Measurements from ENCODE around the gene BTBD6.

The BTBD6 gene

DNA sequence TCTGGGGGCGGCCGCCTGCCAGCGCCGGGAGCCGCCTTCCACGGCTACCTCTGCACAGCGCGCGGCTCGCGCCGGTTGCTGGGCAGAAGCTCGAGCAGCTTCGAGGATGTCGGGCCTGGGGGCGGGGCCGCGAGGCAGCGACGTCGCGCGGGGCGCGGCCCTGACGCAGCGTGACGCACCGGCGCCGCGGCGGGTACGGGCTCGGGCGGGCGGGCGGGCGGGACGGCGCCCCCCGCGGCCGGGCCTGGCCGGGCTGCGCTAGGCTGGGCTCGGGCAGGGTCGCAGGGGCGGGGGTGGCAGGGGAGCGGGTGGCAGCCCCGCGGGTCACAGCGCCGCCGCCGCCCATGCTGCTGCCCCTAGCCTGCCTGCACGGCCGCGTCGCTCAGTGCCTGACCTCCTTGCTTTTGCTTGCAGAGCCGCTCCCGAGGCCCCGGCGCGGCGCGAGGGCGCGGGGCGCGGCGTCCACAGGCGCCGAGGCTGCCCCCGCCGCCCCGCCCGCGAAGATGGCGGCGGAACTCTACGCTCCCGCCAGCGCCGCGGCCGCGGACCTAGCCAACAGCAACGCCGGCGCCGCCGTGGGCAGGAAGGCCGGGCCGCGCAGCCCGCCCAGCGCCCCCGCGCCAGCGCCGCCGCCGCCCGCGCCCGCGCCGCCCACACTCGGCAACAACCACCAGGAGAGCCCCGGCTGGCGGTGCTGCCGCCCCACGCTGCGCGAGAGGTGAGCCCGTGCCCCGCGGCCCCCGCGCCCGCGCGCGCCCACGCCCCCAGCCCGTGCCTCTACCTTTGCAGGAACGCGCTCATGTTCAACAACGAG lies at the start of gene BTBD6:
TSS of gene BTBD6 (plus strand) at position 166 of the 814 bp plus-strand sequence. CDS start at position 345, 179 bp downstream.
- peak; percentile 95 for DNase-seq

GRCh38 chr14:105198588-105198987 lies 49.7 kb upstream of the BTBD6 start:
- no peak for DNase-seq

GRCh38 chr14:105199093-105199492 lies 49.2 kb upstream of the BTBD6 start:
- DNase-seq = no peak

DNA sequence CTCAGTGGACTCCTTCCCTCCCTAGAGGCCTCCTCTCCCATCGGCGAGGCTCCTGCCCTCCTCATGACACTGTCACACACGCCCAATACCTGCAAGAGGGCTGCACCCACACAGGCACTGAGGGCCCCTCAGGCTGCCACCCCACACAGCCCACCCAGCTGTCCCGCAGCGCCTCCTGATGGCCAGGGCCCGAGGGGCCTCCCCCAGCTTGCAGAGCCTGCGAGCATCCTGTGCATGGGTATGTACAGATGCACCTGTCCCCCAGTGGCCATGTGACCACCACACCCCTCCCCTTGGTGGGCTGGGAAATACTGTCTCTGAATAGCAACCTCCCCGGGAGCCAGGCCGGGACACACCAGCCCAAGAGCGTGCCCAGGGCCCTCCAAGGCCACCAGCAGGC lies 48.3 kb upstream of the BTBD6 start:
- DNase-seq = no peak

DNA sequence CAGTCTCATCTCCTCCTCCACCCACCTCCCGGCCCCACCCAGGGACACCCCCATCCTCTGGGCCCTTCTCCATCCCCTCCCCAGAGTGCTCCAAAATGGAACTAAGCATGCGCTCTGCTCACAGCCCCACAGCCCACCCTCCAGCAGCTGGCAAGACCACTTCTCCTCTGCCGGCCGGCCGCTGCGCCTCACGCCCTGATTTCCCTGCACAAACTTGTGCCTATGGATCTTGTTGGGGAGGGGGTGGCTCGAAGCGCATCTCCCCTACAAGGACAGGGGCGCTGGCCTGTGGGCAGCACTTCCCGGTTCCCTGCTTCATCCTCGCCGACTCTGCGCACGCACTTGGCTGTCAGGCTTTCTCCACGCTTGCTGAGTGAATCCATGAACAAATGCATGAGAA lies 47.7 kb upstream of the BTBD6 start:
- no peak for DNase-seq

GRCh38 chr14:105201156-105201924 lies 47.0 kb upstream of the BTBD6 start:
- no peak for DNase-seq

DNA sequence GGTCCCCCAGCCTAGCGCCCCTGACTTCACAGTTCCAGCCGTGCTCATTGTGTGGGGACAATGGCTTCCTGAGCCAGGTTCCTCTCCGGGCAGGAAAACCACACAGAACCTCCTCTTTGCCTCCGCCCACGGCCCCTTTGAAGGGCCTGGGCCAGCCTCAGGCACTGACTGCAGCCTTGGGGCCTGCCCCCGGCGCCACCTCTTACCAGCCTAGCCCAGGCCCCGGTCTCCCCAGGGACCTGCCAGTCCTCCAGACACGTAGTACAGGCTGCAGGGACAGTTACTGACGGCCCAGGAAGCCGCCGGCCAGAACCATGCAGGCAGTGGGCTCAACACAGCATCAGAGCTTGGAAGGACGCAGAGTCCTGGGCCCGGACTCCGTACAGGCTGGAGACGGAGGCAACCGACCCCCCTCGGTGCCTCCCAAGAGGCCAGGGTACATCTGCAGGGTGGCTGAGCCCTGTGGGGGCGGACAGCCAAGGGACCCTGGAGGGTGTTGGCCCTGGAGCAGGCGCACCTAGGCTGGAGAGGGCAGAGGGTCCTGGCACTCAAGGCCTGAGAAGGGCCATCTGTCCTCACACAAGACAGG lies 46.3 kb upstream of the BTBD6 start:
- no peak for DNase-seq

DNA sequence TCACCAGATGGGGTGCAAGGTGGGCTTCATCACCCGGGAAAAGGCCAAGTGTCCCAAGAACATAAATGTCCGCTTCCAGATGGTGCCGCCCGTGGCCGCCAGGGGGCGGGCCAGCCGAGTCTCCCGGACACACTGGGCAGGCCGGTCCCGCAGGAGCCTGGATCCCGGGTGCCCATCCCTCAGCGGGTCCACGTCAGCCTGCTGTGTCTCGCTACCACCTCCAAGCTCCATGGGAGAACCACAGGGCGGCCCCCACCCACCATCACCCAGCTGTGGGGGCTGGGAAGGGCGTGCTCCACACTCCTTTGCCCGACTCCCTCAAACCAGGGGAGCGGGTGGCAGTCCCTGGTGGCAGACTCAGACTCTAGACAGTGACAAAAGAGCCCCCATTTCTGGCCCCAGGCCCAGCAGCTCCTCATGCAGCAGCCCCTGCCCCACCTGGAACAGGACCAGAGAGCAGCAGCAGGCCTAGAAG lies 45.2 kb upstream of the BTBD6 start:
- DNase-seq = peak; percentile 65

DNA sequence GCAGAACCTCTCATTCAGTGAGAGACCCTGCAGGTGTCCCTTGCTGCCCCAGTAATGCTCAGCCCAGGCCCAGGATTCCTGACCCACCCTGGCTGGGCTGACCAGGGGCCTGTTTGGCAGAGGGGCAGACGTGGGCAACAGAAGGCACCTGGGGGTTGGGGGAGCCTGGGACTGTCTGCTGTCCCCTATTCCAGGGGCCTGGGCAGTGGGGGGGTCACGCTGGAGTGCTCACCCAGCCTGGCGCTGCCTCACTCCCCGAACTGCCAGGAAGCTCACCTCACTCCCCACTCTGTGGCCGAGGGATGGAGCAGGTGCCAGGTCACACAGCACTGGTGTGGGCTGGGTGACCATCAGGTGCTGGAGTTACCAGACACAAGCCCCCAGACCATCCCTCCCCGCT lies 44.6 kb upstream of the BTBD6 start:
- no peak for DNase-seq

- no peak for DNase-seq
Measured at GRCh38 chr14:105204206-105204930, 44.0 kb upstream of the BTBD6 start.

- DNase-seq = no peak
Measured at GRCh38 chr14:105204931-105205672, 43.2 kb upstream of the BTBD6 start.

DNA sequence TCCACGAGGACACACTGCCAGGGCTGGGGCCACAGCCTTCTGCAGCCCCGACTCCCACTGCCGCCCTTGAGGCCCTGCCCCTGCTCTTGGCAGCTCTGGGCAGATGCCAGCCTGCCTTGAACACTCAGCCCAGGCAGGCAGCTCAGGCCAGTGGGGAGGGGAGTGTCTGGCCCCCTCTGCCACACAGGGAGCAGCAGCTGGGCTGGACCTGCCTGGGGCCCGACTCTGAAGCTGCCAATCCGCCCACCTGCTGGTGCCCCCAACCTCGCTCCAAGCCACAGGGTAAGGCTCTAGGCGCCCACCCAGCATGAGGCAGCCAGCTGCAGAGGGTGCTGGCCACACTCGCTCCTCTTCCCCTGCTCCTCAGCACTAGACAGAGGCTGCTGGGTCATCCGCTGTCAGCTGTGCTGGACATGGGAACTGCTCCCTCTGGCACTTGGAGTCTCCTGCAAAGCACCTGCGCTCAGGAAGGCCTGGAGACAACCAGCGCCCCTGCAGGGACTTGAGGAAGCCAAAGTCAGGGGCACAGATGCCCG lies 42.6 kb upstream of the BTBD6 start:
- peak; percentile 81 for DNase-seq

GRCh38 chr14:105206873-105207272 lies 41.5 kb upstream of the BTBD6 start:
- DNase-seq = peak; percentile 17

DNA sequence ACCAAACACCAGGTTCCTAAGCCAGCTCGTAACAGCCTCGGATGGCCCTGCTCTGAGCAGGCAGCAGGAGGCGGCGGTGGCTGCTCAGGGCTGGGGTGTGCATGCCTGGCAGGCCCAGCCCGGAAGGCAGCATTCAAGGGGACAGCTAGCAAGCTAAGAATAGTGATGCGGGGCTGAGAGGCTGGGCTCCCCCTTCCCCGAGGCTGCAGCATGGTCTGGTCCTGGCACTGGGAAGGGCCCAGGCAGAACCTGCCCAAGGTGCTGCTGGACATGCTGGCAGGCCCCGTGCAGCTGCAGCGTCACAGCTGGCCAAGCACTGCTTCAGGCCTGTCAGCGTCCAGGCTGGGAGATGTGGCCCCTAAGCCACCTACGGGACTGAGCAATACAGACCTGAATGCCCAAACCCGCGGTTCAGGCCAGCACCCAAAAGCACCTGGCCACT lies 40.9 kb upstream of the BTBD6 start:
- DNase-seq = peak; percentile 16

DNA sequence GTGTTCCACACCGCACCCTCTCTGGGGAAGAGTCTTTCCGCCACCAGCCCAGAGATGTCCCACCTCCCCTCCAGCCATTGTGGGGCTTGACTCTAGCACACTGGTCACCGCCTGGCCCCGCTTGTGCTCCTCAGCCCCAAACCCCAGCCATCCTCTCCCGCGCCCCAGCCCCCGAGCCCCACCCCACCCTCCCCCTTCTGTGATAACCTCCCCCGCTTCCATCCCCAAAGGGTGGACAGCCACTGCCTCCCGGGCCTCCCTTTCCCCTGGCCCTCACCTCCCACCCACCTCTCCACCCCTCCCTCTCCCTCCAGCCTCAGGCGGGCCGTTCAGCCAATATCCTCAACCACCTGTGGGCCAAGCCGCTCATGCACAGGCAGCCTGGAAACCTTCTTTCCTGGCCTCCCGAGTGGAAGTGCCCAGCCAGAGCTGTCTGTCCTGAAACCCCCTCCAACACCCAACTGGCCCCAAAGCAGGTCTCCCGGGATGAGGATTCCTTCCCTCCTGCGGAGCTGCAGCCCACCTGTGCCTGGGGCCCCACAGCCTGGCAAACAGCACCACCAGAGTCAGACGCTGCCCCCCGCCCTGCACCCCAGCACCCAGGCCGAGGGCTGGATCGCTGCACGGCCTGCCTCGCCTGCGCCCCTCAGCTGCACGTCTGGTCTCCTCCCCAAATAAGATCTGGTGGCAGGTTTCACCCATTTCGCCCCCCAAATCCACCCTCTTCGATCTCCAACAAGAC lies 40.2 kb upstream of the BTBD6 start:
- no peak for DNase-seq

DNA sequence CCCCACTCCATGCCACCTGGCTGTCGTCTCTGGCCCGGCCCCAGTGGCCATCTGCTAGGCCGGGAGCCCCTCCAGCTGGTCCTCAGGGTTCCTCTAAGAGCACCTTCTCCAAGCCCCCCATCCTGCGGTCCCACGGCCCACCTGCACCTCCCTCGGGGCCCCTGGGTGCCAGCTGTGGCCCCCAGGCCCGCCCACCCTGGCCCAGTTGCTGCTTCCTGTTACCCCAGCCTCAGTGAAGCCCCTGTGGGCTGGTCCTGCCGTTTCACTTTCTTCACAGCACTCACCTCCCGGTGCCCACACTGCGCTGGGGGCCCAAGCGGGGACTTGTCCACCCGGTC lies 39.6 kb upstream of the BTBD6 start:
- DNase-seq = no peak

DNA sequence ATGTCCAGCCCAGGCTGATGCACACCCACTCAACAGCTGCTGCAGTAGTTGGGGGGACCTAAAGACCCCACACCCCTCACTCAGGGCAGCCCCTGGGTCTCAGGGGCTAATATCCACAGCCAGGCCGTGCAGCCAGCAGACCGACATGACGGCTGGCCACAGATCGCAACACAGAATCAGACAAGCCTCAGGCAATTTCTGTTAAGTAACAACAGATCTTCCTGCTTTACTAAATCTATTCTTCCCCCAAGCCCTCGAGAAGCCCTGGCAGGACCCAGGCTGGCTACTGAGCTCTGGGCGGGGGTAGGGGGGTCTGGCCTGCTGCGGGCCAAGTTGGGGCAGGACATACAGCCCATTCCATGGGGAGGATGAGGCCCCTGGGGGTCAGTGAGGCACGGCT lies 39.2 kb upstream of the BTBD6 start:
- DNase-seq = no peak

DNA sequence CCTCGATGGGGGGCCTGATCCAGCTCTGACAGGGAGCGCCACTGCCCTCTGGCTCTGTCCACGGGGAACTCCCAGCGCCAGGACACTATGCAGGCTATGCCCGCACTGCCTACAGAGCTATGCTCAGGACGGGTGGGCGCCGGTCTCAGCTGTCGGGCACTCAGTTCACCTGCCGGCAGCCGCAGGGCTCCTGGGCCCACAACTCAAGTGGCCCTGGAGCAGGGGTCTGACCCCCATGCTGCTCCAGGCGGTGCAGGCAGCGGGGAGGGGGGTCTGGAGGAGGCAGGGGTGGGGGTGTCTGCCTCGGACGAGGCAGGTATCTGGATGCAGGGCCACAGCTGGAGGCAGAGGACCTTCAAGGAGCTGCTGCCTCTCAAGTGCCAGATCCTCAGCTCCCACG lies 38.7 kb upstream of the BTBD6 start:
- DNase-seq = no peak

GRCh38 chr14:105210266-105211025 lies 37.9 kb upstream of the BTBD6 start:
- DNase-seq = no peak

- no peak for DNase-seq
Measured at GRCh38 chr14:105211086-105211757, 37.1 kb upstream of the BTBD6 start.
